ENCODE data around the gene NUDT8. TPM values are rescaled to one million over a fixed set of nuclear protein-coding genes. Genes with fewer than 3 reads are reported as not detected.

The NUDT8 gene
- 5.1 TPM in 2 replicates for total RNA-seq

DNA sequence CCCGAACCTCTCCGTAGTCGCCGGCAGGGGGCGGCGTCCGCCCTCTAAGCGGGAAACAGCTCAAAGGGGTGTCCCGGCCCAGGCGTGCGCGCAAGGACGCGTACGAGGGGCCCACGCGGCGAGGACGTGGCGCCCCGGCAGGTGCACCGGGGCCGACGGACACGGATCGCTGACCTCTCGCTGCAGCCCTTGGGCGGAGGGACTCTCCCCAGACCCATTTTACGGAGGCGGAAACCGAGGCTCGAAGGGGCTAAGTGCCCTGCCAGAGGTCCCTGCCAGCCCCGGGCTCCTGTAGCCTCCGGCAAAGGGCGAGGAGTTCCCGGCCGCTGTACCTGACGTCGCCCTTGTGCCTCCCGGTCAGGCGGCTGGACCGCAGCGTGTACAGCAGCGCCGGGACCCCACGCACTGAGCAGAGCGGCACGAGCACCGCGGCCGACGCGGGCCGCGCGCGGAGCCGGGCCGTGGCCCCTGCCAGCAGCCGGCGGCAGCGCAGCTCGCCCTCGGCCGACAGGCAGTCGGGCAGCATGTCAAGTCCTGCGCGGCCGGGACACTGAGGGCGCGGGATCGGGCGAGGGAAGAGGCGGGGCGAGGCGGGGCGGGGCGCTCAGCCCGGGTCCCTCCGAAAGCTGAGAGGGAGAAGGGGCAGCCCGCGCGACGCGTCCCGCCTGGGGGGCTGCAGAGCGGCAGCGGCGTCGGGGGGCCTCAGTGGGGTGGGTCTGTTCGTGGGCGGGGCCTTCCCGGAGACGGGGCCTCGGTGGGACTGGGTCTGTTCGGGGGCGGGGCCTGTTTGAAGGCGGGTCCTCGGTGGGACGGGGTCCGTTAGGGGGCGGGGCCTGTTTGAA, at the start of gene NUDT8:
NUDT8 (minus strand) TSS at position 552 of the 842 bp plus-strand sequence; CDS start at position 526, 26 bp downstream.
- TF ChIP-seq, protein P1, sequence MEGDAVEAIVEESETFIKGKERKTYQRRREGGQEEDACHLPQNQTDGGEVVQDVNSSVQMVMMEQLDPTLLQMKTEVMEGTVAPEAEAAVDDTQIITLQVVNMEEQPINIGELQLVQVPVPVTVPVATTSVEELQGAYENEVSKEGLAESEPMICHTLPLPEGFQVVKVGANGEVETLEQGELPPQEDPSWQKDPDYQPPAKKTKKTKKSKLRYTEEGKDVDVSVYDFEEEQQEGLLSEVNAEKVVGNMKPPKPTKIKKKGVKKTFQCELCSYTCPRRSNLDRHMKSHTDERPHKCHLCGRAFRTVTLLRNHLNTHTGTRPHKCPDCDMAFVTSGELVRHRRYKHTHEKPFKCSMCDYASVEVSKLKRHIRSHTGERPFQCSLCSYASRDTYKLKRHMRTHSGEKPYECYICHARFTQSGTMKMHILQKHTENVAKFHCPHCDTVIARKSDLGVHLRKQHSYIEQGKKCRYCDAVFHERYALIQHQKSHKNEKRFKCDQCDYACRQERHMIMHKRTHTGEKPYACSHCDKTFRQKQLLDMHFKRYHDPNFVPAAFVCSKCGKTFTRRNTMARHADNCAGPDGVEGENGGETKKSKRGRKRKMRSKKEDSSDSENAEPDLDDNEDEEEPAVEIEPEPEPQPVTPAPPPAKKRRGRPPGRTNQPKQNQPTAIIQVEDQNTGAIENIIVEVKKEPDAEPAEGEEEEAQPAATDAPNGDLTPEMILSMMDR (IDR thresholded peaks at IDR 0.05; ENCODE audit: insufficient read depth, low read length, poor library complexity, severe bottlenecking): peak; percentile 80
- DNase-seq (ENCODE audit: low read depth): no peak
- Histone ChIP-seq H3K27me3 (ENCODE audit: control insufficient read depth, insufficient read depth, low read length) (peaks cover 5% of the 10 kb centered on the region), H3K4me3 (ENCODE audit: low read depth, low read length) (peak within 1 kb of the TSS; percentile 77), H3K36me3 (ENCODE audit: control insufficient read depth, insufficient read depth, low read length) (no peaks in the 10 kb centered on the region)

DNA sequence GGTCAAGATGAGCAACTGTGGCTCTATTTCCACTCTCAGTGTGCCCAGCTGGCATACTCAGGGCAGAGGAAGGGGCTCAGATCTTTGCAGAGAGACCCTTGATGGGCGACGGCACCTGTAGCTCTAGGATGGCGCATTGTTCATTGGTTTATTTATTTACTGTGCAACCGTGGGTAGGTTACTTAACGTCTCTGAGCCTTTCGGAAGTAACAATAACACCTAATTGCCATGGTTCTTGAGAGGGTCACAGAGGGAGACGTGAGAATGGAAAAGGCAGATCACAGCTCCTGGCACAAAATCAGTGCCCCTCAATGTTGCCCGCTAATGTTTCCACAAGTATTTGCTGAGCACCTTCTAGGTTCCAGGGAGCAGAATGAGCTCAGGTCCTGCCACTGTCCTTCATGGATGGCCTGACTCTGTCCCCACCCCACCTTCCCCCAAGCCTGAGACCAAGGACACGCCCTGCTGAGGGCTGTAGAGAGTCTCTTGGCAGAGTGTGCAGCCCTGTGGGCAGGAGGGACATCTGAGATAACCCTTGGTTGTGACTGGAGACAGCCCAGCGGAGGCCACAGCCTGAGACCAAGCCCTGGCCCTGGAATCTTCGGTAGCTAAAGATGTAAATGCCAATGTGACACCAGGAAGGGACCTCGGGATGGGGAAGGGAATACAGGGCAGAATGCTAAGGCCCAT, 45.5 kb upstream of the NUDT8 start:
- TF ChIP-seq, protein P1 (IDR thresholded peaks at IDR 0.05; ENCODE audit: insufficient read depth, low read length, poor library complexity, severe bottlenecking): no peak
- H3K36me3 ChIP-seq (ENCODE audit: control insufficient read depth, insufficient read depth, low read length): no peaks in the 10 kb centered on the region
- no peaks in the 10 kb centered on the region for H3K27me3 ChIP-seq (ENCODE audit: control insufficient read depth, insufficient read depth, low read length)
- no peak overlapping the region for H3K4me3 ChIP-seq (ENCODE audit: low read depth, low read length)
- DNase-seq (ENCODE audit: low read depth): no peak

- Histone ChIP-seq H3K27me3 (ENCODE audit: control insufficient read depth, insufficient read depth, low read length) (no peaks in the 10 kb centered on the region), H3K4me3 (ENCODE audit: low read depth, low read length) (no peak within 1 kb of the TSS), H3K36me3 (ENCODE audit: control insufficient read depth, insufficient read depth, low read length) (no peaks in the 10 kb centered on the region)
- peak; percentile 2 for DNase-seq (ENCODE audit: low read depth)
- TF ChIP-seq, protein P1 (IDR thresholded peaks at IDR 0.05; ENCODE audit: insufficient read depth, low read length, poor library complexity, severe bottlenecking): no peak
Observed at GRCh38 chr11:67674442-67674871, 44.7 kb upstream of the NUDT8 start, which contains the start of gene ALDH3B2. ALDH3B2 (minus strand) TSS chr11:67674623; CDS start chr11:67666935, 7,688 bp downstream.

- TF ChIP-seq, protein P1 (IDR thresholded peaks at IDR 0.05; ENCODE audit: insufficient read depth, low read length, poor library complexity, severe bottlenecking): no peak
- Histone ChIP-seq H3K36me3 (ENCODE audit: control insufficient read depth, insufficient read depth, low read length) (no peaks in the 10 kb centered on the region), H3K4me3 (ENCODE audit: low read depth, low read length) (no peak overlapping the region), H3K27me3 (ENCODE audit: control insufficient read depth, insufficient read depth, low read length) (no peaks in the 10 kb centered on the region)
- no peak for DNase-seq (ENCODE audit: low read depth)
Observed at GRCh38 chr11:67673902-67674301, 44.2 kb upstream of the NUDT8 start.

DNA sequence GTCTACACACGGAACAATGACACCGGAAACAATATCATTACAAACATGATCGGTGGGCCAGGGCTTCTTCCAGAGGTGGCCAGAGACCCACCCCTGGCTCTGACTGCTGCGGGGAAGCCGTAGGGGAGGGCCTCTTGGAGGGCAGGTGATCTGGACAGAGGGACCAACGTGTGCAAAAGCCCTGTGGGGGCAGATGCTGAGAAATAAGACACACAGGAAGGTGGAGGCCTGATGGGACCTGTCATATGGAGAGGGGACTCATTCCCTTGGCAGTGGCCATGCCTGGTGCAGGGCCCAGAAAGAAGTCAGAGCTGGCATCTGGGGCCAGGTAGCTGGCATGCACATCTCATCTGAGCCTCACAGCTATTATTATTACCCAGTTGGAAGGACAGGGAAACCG, 43.6 kb upstream of the NUDT8 start:
- TF ChIP-seq, protein P1 (IDR thresholded peaks at IDR 0.05; ENCODE audit: insufficient read depth, low read length, poor library complexity, severe bottlenecking): no peak
- Histone ChIP-seq H3K36me3 (ENCODE audit: control insufficient read depth, insufficient read depth, low read length) (no peaks in the 10 kb centered on the region), H3K27me3 (ENCODE audit: control insufficient read depth, insufficient read depth, low read length) (no peaks in the 10 kb centered on the region), H3K4me3 (ENCODE audit: low read depth, low read length) (no peak overlapping the region)
- no peak for DNase-seq (ENCODE audit: low read depth)
